ENCODE data around the gene UBB. TPM values are rescaled to one million over a fixed set of nuclear protein-coding genes. Genes with fewer than 3 reads are reported as not detected.
A peak's percentile ranks its signal among the peaks of the same experiment; 100 is the strongest.

Gene UBB
- total and polyA plus RNA-seq, 9 of the 15 experiments (the other 6 are each of a cell fraction or from before 2014, with no cell fraction given) = 1,069 to 4,143 (median 1,696) TPM

DNA sequence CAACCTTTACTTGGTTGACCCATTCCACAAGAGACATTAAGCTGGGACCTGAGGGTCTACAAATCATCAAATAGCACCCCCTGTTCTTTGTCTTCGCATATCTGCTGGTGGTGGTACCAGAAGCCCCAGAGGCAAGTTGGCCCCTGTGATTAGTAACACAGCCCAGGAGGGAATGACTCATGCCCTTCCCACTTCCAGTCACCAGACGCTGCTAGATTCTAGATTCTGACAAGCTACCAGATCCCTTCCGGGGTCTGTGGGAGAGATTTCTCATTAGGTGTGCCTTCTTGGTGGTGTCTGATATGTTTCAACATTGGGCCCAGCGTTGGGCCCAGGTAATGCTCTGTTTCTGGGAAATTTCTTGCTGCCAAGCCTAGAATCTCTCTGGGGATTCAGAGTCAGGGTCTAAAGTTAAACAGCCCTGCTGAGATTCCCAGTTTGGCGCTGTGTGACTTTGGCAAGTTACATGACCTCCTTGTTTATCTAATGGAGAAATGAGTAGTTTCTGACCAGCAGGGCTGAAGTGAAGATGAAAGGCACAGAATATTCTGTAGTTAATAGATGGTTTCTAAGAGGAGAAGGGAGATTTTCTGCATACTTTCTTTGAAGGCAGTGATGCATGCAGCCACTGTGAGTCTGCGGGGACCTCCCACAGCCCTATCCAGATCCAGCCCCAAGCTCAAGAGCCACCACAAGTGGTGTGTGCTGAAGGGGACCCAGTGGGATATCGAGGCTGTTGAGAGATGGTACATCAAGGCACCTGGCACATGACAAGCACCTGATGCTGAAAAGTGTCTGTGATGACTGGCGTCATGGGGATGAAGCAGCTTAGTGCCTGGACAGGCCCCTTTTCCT, 38.4 kb downstream of the UBB start (continued):
- TF ChIP-seq E2F6 (IDR thresholded peaks at IDR 0.05; ENCODE audit: borderline replicate concordance in 1 of 2, extremely low read depth in 1 of 2, insufficient read depth in 1 of 2, insufficient read length in 1 of 2, low read depth in 1 of 2, low read length in 1 of 2, poor library complexity in 1 of 2, severe bottlenecking in 1 of 2) (peak in 1 of 2 experiments; percentile 26), ZFX (CRISPR knock-in tag; IDR thresholded peaks at IDR 0.05) (0 out of 2 replicates have a peak, but pooled peaks have one; percentile 30), ZNF318 (IDR thresholded peaks at IDR 0.05; ENCODE audit: borderline replicate concordance in 1 of 2, low read depth in 1 of 2) (peak in 1 of 2 experiments; percentile 67; a peak in 2 of 4 replicates), HNRNPLL (IDR thresholded peaks at IDR 0.05; ENCODE audit: low read depth, low read length, poor library complexity, severe bottlenecking) (no peak), SIX5 (IDR thresholded peaks at IDR 0.05; ENCODE audit: borderline replicate concordance in 1 of 2, insufficient read depth in 1 of 2, low read depth in 1 of 2, low read length in 2 of 2) (no peak), GABPA (tag; conservative IDR thresholded peaks at IDR 0.05; ENCODE audit: low read depth) (peak; percentile 40), STAT5A (IDR thresholded peaks at IDR 0.05; ENCODE audit: borderline replicate concordance, low read length) (peak; percentile 58; the same call in 1 of the 2 replicates), MCM3 (IDR thresholded peaks at IDR 0.05) (no peak), TBP (optimal IDR thresholded peaks at IDR 0.05; ENCODE audit: low read depth, low read length) (peak; percentile 19), KDM1A (IDR thresholded peaks at IDR 0.05) (peak; percentile 55 to 56; a peak in 2 of 4 replicates), KDM2B (CRISPR knock-in tag; IDR thresholded peaks at IDR 0.05) (no peak), NELFE (IDR thresholded peaks at IDR 0.05; ENCODE audit: insufficient read depth, insufficient read length) (no peak), PCBP2 (IDR thresholded peaks at IDR 0.05; ENCODE audit: low read depth, low read length, poor library complexity, severe bottlenecking) (no peak)
- TF ChIP-seq, protein P1, sequence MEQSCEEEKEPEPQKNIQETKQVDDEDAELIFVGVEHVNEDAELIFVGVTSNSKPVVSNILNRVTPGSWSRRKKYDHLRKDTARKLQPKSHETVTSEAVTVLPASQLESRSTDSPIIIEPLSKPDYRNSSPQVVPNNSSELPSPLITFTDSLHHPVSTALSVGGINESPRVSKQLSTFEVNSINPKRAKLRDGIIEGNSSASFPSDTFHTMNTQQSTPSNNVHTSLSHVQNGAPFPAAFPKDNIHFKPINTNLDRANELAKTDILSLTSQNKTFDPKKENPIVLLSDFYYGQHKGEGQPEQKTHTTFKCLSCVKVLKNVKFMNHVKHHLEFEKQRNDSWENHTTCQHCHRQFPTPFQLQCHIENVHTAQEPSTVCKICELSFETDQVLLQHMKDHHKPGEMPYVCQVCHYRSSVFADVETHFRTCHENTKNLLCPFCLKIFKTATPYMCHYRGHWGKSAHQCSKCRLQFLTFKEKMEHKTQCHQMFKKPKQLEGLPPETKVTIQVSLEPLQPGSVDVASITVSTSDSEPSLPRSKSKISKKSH (CRISPR knock-in tag; IDR thresholded peaks at IDR 0.05) = no peak

Measured in K562 (cell line).